K562 (cell line): Measurements from ENCODE around the gene ITGAD. TPM values are rescaled to one million over a fixed set of nuclear protein-coding genes. Genes with fewer than 3 reads are reported as not detected.

Experiments used
- ATAC-seq: fragments of 200-7000 bp; cut with Tn5 transposase; 3 replicates; pipeline ENCODE4 v1.9.1; 2020; ENCODE audit warnings: moderate library complexity
- BruUV-seq: library from RNA; stranded (reverse); fragments of 400-500 nt; replicated peaks from 2 replicates; lab custom pipeline; 2021; lab: Mats Ljungman, UMichigan
- CTCF ChIA-PET: fragments of 300-600 bp; formaldehyde crosslinking; extraction: SDS; loops from one replicate; lab custom pipeline; 2021; ENCODE audit warnings: low intra/inter-chr PET ratio; lab: Yijun Ruan, JAX
- POLR2A ChIA-PET: fragments of 300-600, 350-650 bp; sonication (Branson Sonifier 250); formaldehyde crosslinking; extraction: SDS; loops from one replicate; lab custom pipeline; 2021; ENCODE audit warnings: antibody characterized with exemption, inconsistent platforms; lab: Yijun Ruan, JAX
- DNase-seq, 4 experiments: peaks; one replicate each; pipeline versions ENCODE4 v3.0.0 to v3.0.0-alpha.2; 2011 to 2018; ENCODE audit warnings: low spot score in 3 of 4, mixed read lengths in 3 of 4; ENCODE audit errors: extremely low read depth in 1 of 4
- FAIRE-seq: peaks from 2 replicates; lab custom pipeline; 2011; peaks lifted over from hg19 to GRCh38; lab: Jason Lieb, UNC
- H2AFZ ChIP-seq: 2 replicates; pipeline ENCODE4 v1.6.0; 2011; ENCODE audit warnings: low read depth, low read length, control low read depth, inconsistent platforms
- H3K27ac ChIP-seq: fragments of 200-600 bp; 3 replicates; pipeline ENCODE4 v1.8.0; 2011; ENCODE audit warnings: low read depth, mild to moderate bottlenecking, control low read depth, inconsistent platforms, low read length, moderate library complexity, mixed read lengths; ENCODE audit errors: extremely low read depth
- H3K27me3 ChIP-seq, 2 experiments: fragments of 300-600 bp in 1 of 2; 2 replicates in 1 of 2; 3 replicates in 1 of 2; pipeline versions ENCODE4 v1.6.0 to v1.8.0; 2011; ENCODE audit warnings: inconsistent platforms in 2 of 2, low read length in 2 of 2, mild to moderate bottlenecking in 1 of 2, mixed read lengths in 1 of 2, moderate library complexity in 1 of 2; ENCODE audit not compliant: control insufficient read depth in 2 of 2, insufficient read depth in 2 of 2
- H3K36me3 ChIP-seq: fragments of 300-600 bp; 3 replicates; pipeline ENCODE4 v1.8.0; 2011; ENCODE audit warnings: mild to moderate bottlenecking, low read length, inconsistent platforms; ENCODE audit not compliant: control insufficient read depth, insufficient read depth
- H3K4me1 ChIP-seq, 2 experiments: fragments of 200-600 bp in 1 of 2; replicated peaks in 1 of 2; 2 replicates in 1 of 2; 3 replicates in 1 of 2; pipeline versions ENCODE4 v1.5.1 to v1.8.0; 2011; ENCODE audit warnings: inconsistent platforms in 2 of 2, low read length in 2 of 2, mild to moderate bottlenecking in 1 of 2, mixed read lengths in 1 of 2, moderate library complexity in 1 of 2; ENCODE audit not compliant: control insufficient read depth in 2 of 2, insufficient read depth in 2 of 2
- H3K4me2 ChIP-seq: 2 replicates; pipeline ENCODE4 v1.6.1; 2011; ENCODE audit warnings: low read length, control low read depth, inconsistent platforms, mixed read lengths; ENCODE audit not compliant: insufficient read depth
- H3K4me3 ChIP-seq: fragments of 200-600 bp; sonication (generic), shearing (Covaris generic); 2 replicates; pipeline ENCODE4 v1.5.1; 2016; ENCODE audit warnings: control low read depth, inconsistent platforms
- H3K79me2 ChIP-seq: fragments of 200-600 bp; 3 replicates; pipeline ENCODE4 v1.8.0; 2011; ENCODE audit warnings: low read length, inconsistent platforms; ENCODE audit not compliant: control insufficient read depth, insufficient read depth
- H3K9ac ChIP-seq, 2 experiments: 2 replicates each; pipeline versions ENCODE4 v1.6.0 to v1.6.1; 2011; ENCODE audit warnings: low read depth in 2 of 2, low read length in 2 of 2, control low read depth in 1 of 2, inconsistent platforms in 1 of 2, mild to moderate bottlenecking in 1 of 2, mixed read lengths in 1 of 2; ENCODE audit not compliant: insufficient read depth in 1 of 2
- H3K9me1 ChIP-seq: one replicate; pipeline ENCODE4 v1.6.0; 2011; ENCODE audit warnings: inconsistent platforms, mild to moderate bottlenecking, low read length, moderate library complexity; ENCODE audit not compliant: control insufficient read depth, insufficient read depth
- H3K9me3 ChIP-seq: replicated peaks from 2 replicates; pipeline ENCODE4 v1.5.1; 2011; ENCODE audit warnings: low read depth, low read length, inconsistent platforms; ENCODE audit not compliant: control insufficient read depth, insufficient read depth
- H4K20me1 ChIP-seq: replicated peaks from 2 replicates; pipeline ENCODE4 v1.6.1; 2011; ENCODE audit warnings: low read length, inconsistent platforms, mixed read lengths; ENCODE audit not compliant: control insufficient read depth, insufficient read depth
- ERF ChIP-seq: fragments of 450-650 bp; formaldehyde crosslinking; IDR thresholded peaks from 2 replicates; pipeline ENCODE4 v1.4.0; 2020; ENCODE audit warnings: mild to moderate bottlenecking, mixed read lengths
- JUN ChIP-seq, 2 experiments: sonication (generic) in 1 of 2; formaldehyde crosslinking in 1 of 2; IDR thresholded peaks; 2 replicates each; pipeline versions ENCODE4 v1.6.1 to v1.8.0; 2012 to 2022; ENCODE audit warnings: borderline replicate concordance in 2 of 2, mild to moderate bottlenecking in 2 of 2, improper control_type of control experiment in 1 of 2, low read depth in 1 of 2, low read length in 1 of 2, missing genetic modification reagents in 1 of 2
- POLR2AphosphoS5 ChIP-seq: IDR thresholded peaks from 2 replicates; pipeline ENCODE4 v1.6.1; 2011; ENCODE audit warnings: mild to moderate bottlenecking, low read depth, low read length, moderate library complexity; ENCODE audit not compliant: control insufficient read depth, insufficient read depth
- POLR3A ChIP-seq: IDR thresholded peaks from 2 replicates; pipeline ENCODE4 v1.6.1; 2011; ENCODE audit warnings: borderline replicate concordance, mild to moderate bottlenecking, moderate library complexity; ENCODE audit not compliant: insufficient read length, insufficient read depth; ENCODE audit errors: extremely low read depth
- RAD21 ChIP-seq, 2 experiments: fragments of 250-450 bp in 1 of 2; fragments of 450-650 bp in 1 of 2; sonication (Bioruptor Pico) in 1 of 2; formaldehyde crosslinking in 1 of 2; IDR thresholded peaks in 1 of 2; conservative IDR thresholded peaks in 1 of 2; 2 replicates each; pipeline versions ENCODE4 v1.4.0 to v1.8.0; 2020 to 2022; ENCODE audit warnings: mild to moderate bottlenecking in 2 of 2, moderate library complexity in 1 of 2
- RB1 ChIP-seq: fragments of 450-650 bp; IDR thresholded peaks from 2 replicates; pipeline ENCODE4 v1.6.1; 2017; ENCODE audit warnings: low read depth, mild to moderate bottlenecking
- RNF2 ChIP-seq: sonication (generic); IDR thresholded peaks from 2 replicates; pipeline ENCODE4 v1.6.1; 2016
- TARDBP ChIP-seq: fragments of 450-650 bp; IDR thresholded peaks from 2 replicates; pipeline ENCODE4 v1.6.1; 2016
- ZNF174 ChIP-seq: fragments of 250-450 bp; sonication (Bioruptor Pico); IDR thresholded peaks from 2 replicates; pipeline ENCODE4 v1.4.0; 2020; ENCODE audit warnings: mild to moderate bottlenecking
- ZNF76 ChIP-seq: fragments of 250-450 bp; sonication (Bioruptor Pico); IDR thresholded peaks from 2 replicates; pipeline ENCODE4 v1.4.0; 2020; ENCODE audit warnings: mild to moderate bottlenecking, moderate library complexity, borderline replicate concordance
- WGBS: fragments of 100-300 bp; shearing (Covaris generic); methylation state at CpG from one replicate; pipeline ENCODE4 v1.1.6; 2016; ENCODE audit warnings: low coverage, mixed read lengths; ENCODE audit not compliant: insufficient coverage; ENCODE audit errors: missing lambda C conversion rate; 5-methylcytosine and 5-hydroxymethylcytosine counted together
- in situ Hi-C: fragments of 300-500 bp; cut with MboI; formaldehyde crosslinking; loops from 4 replicates; pipeline ENCODE4 v1.15.0; 2018; ENCODE audit warnings: inconsistent platforms, mixed read lengths
- intact Hi-C: fragments of 100-400 bp; cut with micrococcal nuclease; formaldehyde crosslinking; loops from 2 replicates; pipeline ENCODE4 v1.14.2; 2022
- polyA plus RNA-seq, 8 experiments: library from polyadenylated mRNA; depleted of rRNA in 4 of 8; stranded (reverse) in 5 of 8; unstranded in 3 of 8; fragments of >200 nt; fragmentation: Nextera tagmentation in 2 of 8; fragmentation: Illumina TruSeq in 1 of 8; extraction: Ambion mirVana in 2 of 8; extraction: Trizol in 1 of 8; gene quantifications; 2 replicates each; pipeline versions ENCODE4 v1.2.1 to v1.2.3, GENCODE V29; 2011 to 2014; ENCODE audit warnings: inconsistent platforms in 1 of 8, missing spikeins in 1 of 8
- total RNA-seq, 7 experiments: library from RNA; depleted of rRNA in 6 of 7; stranded (reverse); fragments of >200 nt in 6 of 7; fragmentation: Illumina TruSeq in 2 of 7; extraction: Trizol in 2 of 7; gene quantifications; 2 replicates each; pipeline versions ENCODE4 v1.2.1 to v1.2.3, GENCODE V29; 2011 to 2021; ENCODE audit warnings: low replicate concordance in 1 of 7
- TF ChIP-seq, protein P1 (sequence below), 2 experiments: fragments of 450-650 bp; formaldehyde crosslinking in 1 of 2; IDR thresholded peaks; 2 replicates each; pipeline versions ENCODE4 v1.4.0 to v1.6.1; 2014 to 2020; ENCODE audit warnings: mild to moderate bottlenecking in 2 of 2, borderline replicate concordance in 1 of 2, low read depth in 1 of 2

The ITGAD gene
- total and polyA plus RNA-seq, 9 of the 15 experiments (the other 6 are each of a cell fraction or from before 2014, with no cell fraction given), result not detected

DNA sequence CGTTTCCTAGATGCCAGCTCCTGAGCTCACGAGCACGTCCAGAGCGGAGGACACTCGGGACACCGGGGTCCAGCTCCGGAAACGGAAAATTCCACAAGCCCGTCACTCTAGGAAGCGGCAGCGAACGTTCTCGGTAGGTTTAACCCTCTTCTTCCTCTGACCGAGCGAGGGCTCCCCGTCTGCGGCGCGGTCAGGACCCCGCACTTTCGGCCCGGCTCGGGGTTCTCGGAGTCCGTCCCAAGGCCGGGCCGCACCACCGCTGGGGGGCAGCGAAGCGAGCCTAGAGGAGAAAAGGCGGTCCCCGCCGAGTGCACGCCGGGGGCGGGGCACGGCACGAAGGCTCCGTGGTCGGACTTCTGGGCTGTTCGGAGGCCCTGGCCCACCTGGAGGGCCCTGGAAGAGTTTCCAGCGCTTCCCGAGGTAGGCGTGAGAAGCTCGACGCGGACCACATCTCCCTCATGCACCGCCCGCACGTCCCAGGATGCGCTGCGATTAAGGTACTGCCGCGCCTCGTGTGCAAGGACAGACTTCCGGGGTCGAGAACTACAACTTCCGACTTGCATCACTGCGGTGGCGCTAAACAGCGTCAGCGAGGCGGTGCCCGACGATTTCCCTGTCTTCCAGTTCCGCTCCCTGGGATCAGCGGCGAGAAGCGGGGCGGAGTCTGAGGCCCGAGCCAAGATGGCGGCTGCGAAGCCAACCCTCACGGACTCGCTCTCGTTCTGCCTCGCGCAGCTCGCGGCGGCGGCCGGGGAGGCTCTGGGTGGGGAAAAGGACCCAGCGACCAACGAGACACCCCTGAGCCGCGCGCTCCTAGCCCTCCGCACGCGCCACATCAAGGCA, 65.9 kb downstream of the ITGAD start, which contains the start of gene ARMC5:
ARMC5 (plus strand) TSS at position 658 of the 843 bp plus-strand sequence; CDS start at position 682, 24 bp downstream.
- no peaks in the 10 kb centered on the region for H3K9me1 ChIP-seq
- intact Hi-C loops (loop anchor here (5.0 to 10.0 kb wide), 3 partner anchors 48 to 504 kb away; partner anchors contain the start of genes RUSF1 and SETD1A), in situ Hi-C loops (loop anchor here (10.0 kb wide), 1 partner anchor 236 kb away; no protein-coding TSS in a partner anchor)
- peak; percentile 81 for ATAC-seq
- peaks cover 47% of the 10 kb centered on the region; the same call in 2 of the 3 replicates for H3K36me3 ChIP-seq
- peak within 1 kb of the TSS; percentile 97 for H3K4me2 ChIP-seq
- CTCF ChIA-PET, result interaction anchor here (0.6 to 0.9 kb wide), 3 partner anchors 234 to 241 kb away, joined by 3 to 4 read pairs (median 4); no protein-coding TSS in a partner anchor
- FAIRE-seq, result no peak
- BruUV-seq, result TSS peak; percentile 60
- peak; percentile 79 to 98 (median 88) for DNase-seq
- no peaks in the 10 kb centered on the region for H3K9me3 ChIP-seq
- H3K4me1 ChIP-seq, result peaks cover 30 to 52% of the 10 kb centered on the region in 2 experiments
- peaks cover 4% of the 10 kb centered on the region for H4K20me1 ChIP-seq
- H3K9ac ChIP-seq, result peak within 1 kb of the TSS; percentile 98 to 100
- H2AFZ ChIP-seq, result peak within 1 kb of the TSS; percentile 99
- H3K27ac ChIP-seq, result peak within 1 kb of the TSS; percentile 99
- under 1% methylated on average over 68 of the region's 91 CpGs for WGBS
- no peaks in the 10 kb centered on the region for H3K27me3 ChIP-seq
- H3K4me3 ChIP-seq, result peak within 1 kb of the TSS; percentile 83
- peaks cover 57% of the 10 kb centered on the region for H3K79me2 ChIP-seq
- POLR2A ChIA-PET, result interaction anchor here (0.7 to 1.7 kb wide), 13 partner anchors 18 to 493 kb away, joined by 3 to 9 read pairs (median 3); partner anchors contain the start of genes FUS and RUSF1
- TF ChIP-seq RNF2, result 0 out of 2 replicates have a peak, but pooled peaks have one; percentile 3
- 0 out of 2 replicates have a peak, but pooled peaks have one; percentile 8 for TF ChIP-seq JUN (IDR thresholded peaks at IDR 0.05; ENCODE audit: borderline replicate concordance, low read depth, low read length)
- no peak for TF ChIP-seq JUN (CRISPR knock-in tag; IDR thresholded peaks at IDR 0.05; ENCODE audit: borderline replicate concordance)
- peak; percentile 78 for TF ChIP-seq RB1
- peak; percentile 69; the same call in 1 of the 2 replicates for TF ChIP-seq ZNF76 (CRISPR knock-in tag)
- peak; percentile 89; the same call in 1 of the 2 replicates for TF ChIP-seq ERF (CRISPR knock-in tag)
- TF ChIP-seq TARDBP, result peak; percentile 52; the same call in 1 of the 2 replicates
- TF ChIP-seq, protein P1, sequence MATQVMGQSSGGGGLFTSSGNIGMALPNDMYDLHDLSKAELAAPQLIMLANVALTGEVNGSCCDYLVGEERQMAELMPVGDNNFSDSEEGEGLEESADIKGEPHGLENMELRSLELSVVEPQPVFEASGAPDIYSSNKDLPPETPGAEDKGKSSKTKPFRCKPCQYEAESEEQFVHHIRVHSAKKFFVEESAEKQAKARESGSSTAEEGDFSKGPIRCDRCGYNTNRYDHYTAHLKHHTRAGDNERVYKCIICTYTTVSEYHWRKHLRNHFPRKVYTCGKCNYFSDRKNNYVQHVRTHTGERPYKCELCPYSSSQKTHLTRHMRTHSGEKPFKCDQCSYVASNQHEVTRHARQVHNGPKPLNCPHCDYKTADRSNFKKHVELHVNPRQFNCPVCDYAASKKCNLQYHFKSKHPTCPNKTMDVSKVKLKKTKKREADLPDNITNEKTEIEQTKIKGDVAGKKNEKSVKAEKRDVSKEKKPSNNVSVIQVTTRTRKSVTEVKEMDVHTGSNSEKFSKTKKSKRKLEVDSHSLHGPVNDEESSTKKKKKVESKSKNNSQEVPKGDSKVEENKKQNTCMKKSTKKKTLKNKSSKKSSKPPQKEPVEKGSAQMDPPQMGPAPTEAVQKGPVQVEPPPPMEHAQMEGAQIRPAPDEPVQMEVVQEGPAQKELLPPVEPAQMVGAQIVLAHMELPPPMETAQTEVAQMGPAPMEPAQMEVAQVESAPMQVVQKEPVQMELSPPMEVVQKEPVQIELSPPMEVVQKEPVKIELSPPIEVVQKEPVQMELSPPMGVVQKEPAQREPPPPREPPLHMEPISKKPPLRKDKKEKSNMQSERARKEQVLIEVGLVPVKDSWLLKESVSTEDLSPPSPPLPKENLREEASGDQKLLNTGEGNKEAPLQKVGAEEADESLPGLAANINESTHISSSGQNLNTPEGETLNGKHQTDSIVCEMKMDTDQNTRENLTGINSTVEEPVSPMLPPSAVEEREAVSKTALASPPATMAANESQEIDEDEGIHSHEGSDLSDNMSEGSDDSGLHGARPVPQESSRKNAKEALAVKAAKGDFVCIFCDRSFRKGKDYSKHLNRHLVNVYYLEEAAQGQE (IDR thresholded peaks at IDR 0.05; ENCODE audit: borderline replicate concordance), result peak; percentile 51
- TF ChIP-seq, protein P1 (CRISPR knock-in tag; IDR thresholded peaks at IDR 0.05; ENCODE audit: low read depth), result peak; percentile 74; the same call in 1 of the 2 replicates
- peak; percentile 77 for TF ChIP-seq POLR2AphosphoS5
- peak; percentile 39 to 53; a peak in 3 of 4 replicates for TF ChIP-seq RAD21 (CRISPR knock-in tag; conservative IDR thresholded peaks at IDR 0.05 in 1 of 2, IDR thresholded peaks at IDR 0.05 in 1 of 2)
- TF ChIP-seq ZNF174 (CRISPR knock-in tag), result 0 out of 2 replicates have a peak, but pooled peaks have one; percentile 15
- TF ChIP-seq POLR3A, result no peak
